Measurements from ENCODE around the gene CDK12. TPM values are rescaled to one million over a fixed set of nuclear protein-coding genes. Genes with fewer than 3 reads are reported as not detected.

Gene CDK12
- total and polyA plus RNA-seq, 9 of the 15 experiments (the other 6 are each of a cell fraction or from before 2014, with no cell fraction given), result 3.4 to 65.6 (median 36.8) TPM

GRCh38 chr17:39483506-39483905 is 22.2 kb downstream of the CDK12 start (continued):
- TF ChIP-seq RERE (CRISPR knock-in tag; IDR thresholded peaks at IDR 0.05; ENCODE audit: borderline replicate concordance) (no peak), STAT6 (CRISPR knock-in tag; IDR thresholded peaks at IDR 0.05) (no peak), PHF21A (IDR thresholded peaks at IDR 0.05; ENCODE audit: borderline replicate concordance, low read depth) (no peak)

Data from K562 (cell line).